MCF 10A (cell line): Measurements from ENCODE around the gene C1orf56. TPM values are rescaled to one million over a fixed set of nuclear protein-coding genes. Genes with fewer than 3 reads are reported as not detected.

ENCODE experiments used
- BruUV-seq: library from RNA; stranded (reverse); fragments of 400-500 nt; replicated peaks from 2 replicates; lab custom pipeline; 2021; lab: Mats Ljungman, UMichigan
- CTCF ChIA-PET: fragments of 300-600 bp; sonication (Branson Sonifier 250); formaldehyde crosslinking; extraction: SDS; loops from one replicate; lab custom pipeline; 2021; ENCODE audit warnings: antibody characterized with exemption, inconsistent platforms; lab: Yijun Ruan, JAX
- POLR2A ChIA-PET: fragments of 300-600, 350-650 bp; sonication (Branson Sonifier 250); formaldehyde crosslinking; extraction: SDS; loops from one replicate; lab custom pipeline; 2020; ENCODE audit warnings: antibody characterized with exemption, inconsistent platforms; lab: Yijun Ruan, JAX
- DNase-seq: peaks from one replicate; pipeline ENCODE4 v3.0.0-alpha.2; 2018; ENCODE audit not compliant: unreplicated experiment
- H3K27ac Mint-ChIP-seq: one replicate; pipeline ENCODE4 v1.8.0; 2022; ENCODE audit warnings: mild to moderate bottlenecking, low read depth, mixed read lengths; ENCODE audit not compliant: unreplicated experiment
- H3K27me3 Mint-ChIP-seq: one replicate; pipeline ENCODE4 v1.8.0; 2022; ENCODE audit warnings: mixed read lengths; ENCODE audit not compliant: insufficient read depth, unreplicated experiment
- H3K36me3 Mint-ChIP-seq: one replicate; pipeline ENCODE4 v1.8.0; 2022; ENCODE audit warnings: mild to moderate bottlenecking, moderate library complexity, mixed read lengths; ENCODE audit not compliant: insufficient read depth, unreplicated experiment
- H3K4me1 Mint-ChIP-seq: one replicate; pipeline ENCODE4 v1.8.0; 2022; ENCODE audit warnings: mixed read lengths; ENCODE audit not compliant: insufficient read depth, unreplicated experiment
- H3K4me3 Mint-ChIP-seq: one replicate; pipeline ENCODE4 v1.8.0; 2022; ENCODE audit warnings: mild to moderate bottlenecking, moderate library complexity, mixed read lengths; ENCODE audit not compliant: unreplicated experiment
- H3K9me3 Mint-ChIP-seq: one replicate; pipeline ENCODE4 v1.8.0; 2022; ENCODE audit warnings: mixed read lengths; ENCODE audit not compliant: unreplicated experiment
- CTCF ChIP-seq: fragments of 200-600 bp; IDR thresholded peaks from one replicate; pipeline ENCODE4 v1.8.0; 2022; ENCODE audit warnings: antibody characterized with exemption, mild to moderate bottlenecking; ENCODE audit not compliant: unreplicated experiment
- intact Hi-C: fragments of 100-400 bp; cut with micrococcal nuclease; formaldehyde crosslinking; loops from 2 replicates; pipeline ENCODE4 v1.14.1; 2022
- total RNA-seq: library from RNA; stranded (reverse); gene quantifications from 2 replicates; pipeline ENCODE4 v1.2.3, GENCODE V29; 2022

C1orf56 gene
- total RNA-seq, 1 experiment from 2014 or later: 2.2 TPM

- no TSS peak for BruUV-seq
- H3K27me3 Mint-ChIP-seq: no peaks in the 10 kb centered on the region
- ChIA-PET POLR2A (interaction anchor here (1.0 to 1.9 kb wide), 4 partner anchors 10 to 35 kb away, joined by 4 to 6 read pairs (median 5); partner anchors contain the start of genes CDC42SE1, MINDY1 and MLLT11), CTCF (interaction anchor here (0.6 to 3.6 kb wide), 32 partner anchors 10 to 601 kb away, joined by 3 to 29 read pairs (median 5); partner anchors contain the start of genes BNIPL, CDC42SE1, MINDY1 and MLLT11)
- no peaks in the 10 kb centered on the region for H3K4me1 Mint-ChIP-seq
- H3K9me3 Mint-ChIP-seq: no peaks in the 10 kb centered on the region
- intact Hi-C loops: loop anchor here (1.0 to 2.0 kb wide), 3 partner anchors 35 to 132 kb away; partner anchors contain the start of genes CDC42SE1, GABPB2 and TNFAIP8L2
- peak; percentile 75 for DNase-seq
- peaks cover 75% of the 10 kb centered on the region for H3K36me3 Mint-ChIP-seq
- peak; percentile 83 for TF ChIP-seq CTCF
- H3K4me3 Mint-ChIP-seq: no peak overlapping the region
- no peak overlapping the region for H3K27ac Mint-ChIP-seq
Observed at GRCh38 chr1:151024540-151025146, 22.9 kb upstream of the C1orf56 start.

- no peak for TF ChIP-seq CTCF
- H3K27me3 Mint-ChIP-seq: no peaks in the 10 kb centered on the region
- H3K36me3 Mint-ChIP-seq: peaks cover 84% of the 10 kb centered on the region
- no peak overlapping the region for H3K27ac Mint-ChIP-seq
- no peak for DNase-seq
- H3K4me3 Mint-ChIP-seq: no peak overlapping the region
- intact Hi-C loops: no loop called here
- no TSS peak for BruUV-seq
- ChIA-PET CTCF (interaction anchor here (0.6 to 3.6 kb wide), 9 partner anchors 12 to 102 kb away, joined by 3 to 29 read pairs (median 5); partner anchors contain the start of genes BNIPL, C1orf56 and CDC42SE1), POLR2A (interaction anchor here (1.1 to 1.2 kb wide), 2 partner anchors 33 to 36 kb away, joined by 3 to 4 read pairs; partner anchors contain the start of gene CDC42SE1)
- no peaks in the 10 kb centered on the region for H3K9me3 Mint-ChIP-seq
- H3K4me1 Mint-ChIP-seq: no peaks in the 10 kb centered on the region
Observed at GRCh38 chr1:151026460-151026859, 21.1 kb upstream of the C1orf56 start.

GRCh38 chr1:151032164-151032563 lies 15.4 kb upstream of the C1orf56 start:
- no peak for TF ChIP-seq CTCF
- POLR2A ChIA-PET: interaction anchor here (0.6 to 1.4 kb wide), 2 partner anchors 16 to 21 kb away, joined by 6 to 8 read pairs; partner anchors contain the start of gene C1orf56
- no peak for DNase-seq
- H3K4me1 Mint-ChIP-seq: peaks cover 5% of the 10 kb centered on the region
- H3K27me3 Mint-ChIP-seq: no peaks in the 10 kb centered on the region
- H3K36me3 Mint-ChIP-seq: peaks cover 64% of the 10 kb centered on the region
- intact Hi-C loops: no loop called here
- no peak overlapping the region for H3K4me3 Mint-ChIP-seq
- CTCF ChIA-PET: interaction anchor here (0.5 to 1.5 kb wide), 7 partner anchors 11 to 552 kb away, joined by 3 to 7 read pairs (median 4); no protein-coding TSS in a partner anchor
- H3K27ac Mint-ChIP-seq: no peak overlapping the region
- H3K9me3 Mint-ChIP-seq: no peaks in the 10 kb centered on the region
- no TSS peak for BruUV-seq

GRCh38 chr1:151035167-151035566 lies 12.4 kb upstream of the C1orf56 start:
- H3K36me3 Mint-ChIP-seq: peaks cover 42% of the 10 kb centered on the region
- POLR2A ChIA-PET: interaction anchor here (1.2 to 3.4 kb wide), 3 partner anchors 10 to 13 kb away, joined by 4 to 15 read pairs (median 4); partner anchors contain the start of gene C1orf56
- H3K27ac Mint-ChIP-seq: no peak overlapping the region
- intact Hi-C loops: no loop called here
- H3K4me1 Mint-ChIP-seq: peaks cover 5% of the 10 kb centered on the region
- H3K27me3 Mint-ChIP-seq: no peaks in the 10 kb centered on the region
- BruUV-seq: no TSS peak
- H3K4me3 Mint-ChIP-seq: no peak overlapping the region
- no peak for DNase-seq
- no peaks in the 10 kb centered on the region for H3K9me3 Mint-ChIP-seq
- no peak for TF ChIP-seq CTCF
- CTCF ChIA-PET: interaction anchor here (0.5 to 0.8 kb wide), 4 partner anchors 10 to 856 kb away, joined by 3 to 4 read pairs (median 3); no protein-coding TSS in a partner anchor
